ENCODE results near the gene SEMA3E. TPM values are rescaled to one million over a fixed set of nuclear protein-coding genes. Genes with fewer than 3 reads are reported as not detected.

SEMA3E gene
- total and polyA plus RNA-seq, 9 of the 15 experiments (the other 6 are each of a cell fraction or from before 2014, with no cell fraction given), result 0.01 to 1.4 (median 0.14) TPM; not detected in 2

- no peaks in the 10 kb centered on the region for H3K4me1 ChIP-seq (replicated peaks in 1 of 2; ENCODE audit: control insufficient read depth in 2 of 2, insufficient read depth in 2 of 2, low read length in 2 of 2)
- no peak overlapping the region for H3K4me2 ChIP-seq (ENCODE audit: insufficient read depth, low read length)
- no peak for DNase-seq (ENCODE audit: extremely low read depth in 1 of 4, low spot score in 3 of 4)
- WGBS (ENCODE audit: insufficient coverage, low coverage, missing lambda C conversion rate), result 0% methylated on average over 1 of the region's 1 CpG
- BruUV-seq (replicated peaks), result no TSS peak
- H2AFZ ChIP-seq (ENCODE audit: low read depth, low read length), result no peak overlapping the region
- ChIA-PET POLR2A (interaction anchor here (0.8 kb wide), 1 partner anchor 544 kb away, joined by 3 read pairs; no protein-coding TSS in a partner anchor), CTCF (ENCODE audit: low intra/inter-chr PET ratio) (no interaction called here)
- no peak for FAIRE-seq
- H3K27ac ChIP-seq (ENCODE audit: extremely low read depth, low read depth, low read length), result no peak overlapping the region
- intact Hi-C loops (cut with micrococcal nuclease) (no loop called here), in situ Hi-C loops (cut with MboI) (no loop called here)
- TF ChIP-seq SMAD3 (CRISPR knock-in tag; conservative IDR thresholded peaks at IDR 0.05), result no peak
- TF ChIP-seq HOXB6 (CRISPR knock-in tag; IDR thresholded peaks at IDR 0.05; ENCODE audit: borderline replicate concordance), result no peak
- TF ChIP-seq SUPT5H (IDR thresholded peaks at IDR 0.05), result no peak
- no peaks in the 10 kb centered on the region for H3K27me3 ChIP-seq (ENCODE audit: control insufficient read depth in 2 of 2, insufficient read depth in 2 of 2, low read length in 2 of 2)
- H3K36me3 ChIP-seq (ENCODE audit: control insufficient read depth, insufficient read depth, low read length), result no peaks in the 10 kb centered on the region
- no peaks in the 10 kb centered on the region for H3K9me1 ChIP-seq (ENCODE audit: control insufficient read depth, insufficient read depth, low read length)
- H3K79me2 ChIP-seq (ENCODE audit: control insufficient read depth, insufficient read depth, low read length), result no peaks in the 10 kb centered on the region
- no peak overlapping the region for H3K4me3 ChIP-seq
- H3K9me3 ChIP-seq (replicated peaks; ENCODE audit: control insufficient read depth, insufficient read depth, low read depth, low read length), result no peaks in the 10 kb centered on the region
- no peak overlapping the region for H3K9ac ChIP-seq (ENCODE audit: insufficient read depth in 1 of 2, low read depth in 2 of 2, low read length in 2 of 2)
- no peak for ATAC-seq
- no peaks in the 10 kb centered on the region for H4K20me1 ChIP-seq (replicated peaks; ENCODE audit: control insufficient read depth, insufficient read depth, low read length)
Observed at GRCh38 chr7:83484826-83485225, 164.1 kb downstream of the SEMA3E start.

- CTCF ChIA-PET (ENCODE audit: low intra/inter-chr PET ratio), result no interaction called here
- no peak for FAIRE-seq
- ATAC-seq, result no peak
- TF ChIP-seq CTBP1 (IDR thresholded peaks at IDR 0.05; ENCODE audit: borderline replicate concordance) (no peak), POLR3A (IDR thresholded peaks at IDR 0.05; ENCODE audit: borderline replicate concordance, extremely low read depth, insufficient read depth, insufficient read length) (no peak), NFE2L1 (tag; IDR thresholded peaks at IDR 0.05; ENCODE audit: borderline replicate concordance, low read depth) (no peak), POU5F1 (IDR thresholded peaks at IDR 0.05; ENCODE audit: borderline replicate concordance, low read depth, low read length, partially characterized antibody) (no peak), TCF3 (CRISPR knock-in tag; IDR thresholded peaks at IDR 0.05) (no peak), TAF9B (IDR thresholded peaks at IDR 0.05; ENCODE audit: partially characterized antibody) (no peak), RNF219 (CRISPR knock-in tag; IDR thresholded peaks at IDR 0.05) (no peak), RUNX1 (IDR thresholded peaks at IDR 0.05; ENCODE audit: low read depth) (no peak)
- H3K4me2 ChIP-seq (ENCODE audit: insufficient read depth, low read length), result no peak overlapping the region
- 0% methylated on average over 1 of the region's 1 CpG for whole genome bisulfite sequencing (ENCODE audit: insufficient coverage, low coverage, missing lambda C conversion rate)
- no TSS peak for BruUV-seq (replicated peaks)
- no peaks in the 10 kb centered on the region for H3K36me3 ChIP-seq (ENCODE audit: control insufficient read depth, insufficient read depth, low read length)
- no peak overlapping the region for H3K27ac ChIP-seq (ENCODE audit: extremely low read depth, low read depth, low read length)
- no peaks in the 10 kb centered on the region for H3K9me1 ChIP-seq (ENCODE audit: control insufficient read depth, insufficient read depth, low read length)
- no peaks in the 10 kb centered on the region for H3K79me2 ChIP-seq (ENCODE audit: control insufficient read depth, insufficient read depth, low read length)
- DNase-seq (ENCODE audit: extremely low read depth in 1 of 4, low spot score in 3 of 4), result no peak
- H3K4me1 ChIP-seq (replicated peaks in 1 of 2; ENCODE audit: control insufficient read depth in 2 of 2, insufficient read depth in 2 of 2, low read length in 2 of 2), result no peaks in the 10 kb centered on the region
- no peak overlapping the region for H3K9ac ChIP-seq (ENCODE audit: insufficient read depth in 1 of 2, low read depth in 2 of 2, low read length in 2 of 2)
- intact Hi-C loops (cut with micrococcal nuclease) (no loop called here), in situ Hi-C loops (cut with MboI) (no loop called here)
- no peak overlapping the region for H3K4me3 ChIP-seq
- H3K9me3 ChIP-seq (replicated peaks; ENCODE audit: control insufficient read depth, insufficient read depth, low read depth, low read length), result no peaks in the 10 kb centered on the region
- no peaks in the 10 kb centered on the region for H4K20me1 ChIP-seq (replicated peaks; ENCODE audit: control insufficient read depth, insufficient read depth, low read length)
- no peak overlapping the region for H2AFZ ChIP-seq (ENCODE audit: low read depth, low read length)
- POLR2A ChIA-PET, result interaction anchor here (0.8 kb wide), 1 partner anchor 543 kb away, joined by 3 read pairs; no protein-coding TSS in a partner anchor
- H3K27me3 ChIP-seq (ENCODE audit: control insufficient read depth in 2 of 2, insufficient read depth in 2 of 2, low read length in 2 of 2), result no peaks in the 10 kb centered on the region
Observed at GRCh38 chr7:83484266-83484665, 164.7 kb downstream of the SEMA3E start.
